GM19455 (cell line): ENCODE data around the gene MAFB.

Experiments used
- ATAC-seq: cut with Tn5 transposase; IDR thresholded peaks from one replicate; pipeline ENCODE4 v1.9.1; 2021; ENCODE audit not compliant: unreplicated experiment

The MAFB gene

GRCh38 chr20:40635971-40636370 is 53.1 kb downstream of the MAFB start:
- no peak for ATAC-seq
